GM12873 (cell line): Measurements from ENCODE around the gene TANGO2.

Source experiments
- CTCF ChIP-seq: IDR thresholded peaks from 2 replicates; pipeline ENCODE4 v1.5.1; 2012; ENCODE audit warnings: low read depth, mild to moderate bottlenecking, moderate library complexity, low read length, control low read depth; ENCODE audit not compliant: insufficient read depth; ENCODE audit errors: missing control alignments

Gene TANGO2

GRCh38 chr22:20054034-20054427 is 33.1 kb downstream of the TANGO2 start:
- no peak for TF ChIP-seq CTCF

- no peak for TF ChIP-seq CTCF
Measured at GRCh38 chr22:20054485-20054884, 33.6 kb downstream of the TANGO2 start.

GRCh38 chr22:20055144-20055543 is 34.2 kb downstream of the TANGO2 start:
- no peak for TF ChIP-seq CTCF

GRCh38 chr22:20055654-20056053 is 34.7 kb downstream of the TANGO2 start:
- TF ChIP-seq CTCF, result no peak

GRCh38 chr22:20056161-20056560 is 35.3 kb downstream of the TANGO2 start:
- no peak for TF ChIP-seq CTCF

GRCh38 chr22:20056696-20057386 is 35.9 kb downstream of the TANGO2 start:
- no peak for TF ChIP-seq CTCF

- TF ChIP-seq CTCF, result no peak
Measured at GRCh38 chr22:20057596-20058268, 36.8 kb downstream of the TANGO2 start.
